HG02973 (cell line): ENCODE measurements around the gene PGAM5.
A peak's percentile ranks its signal among the peaks of the same experiment; 100 is the strongest.
"Not testable (repeated sequence)": the region's sequence is repeated elsewhere in the genome, so short reads cannot be mapped to it uniquely, and the experiment has no call there.

ENCODE experiments used
- ATAC-seq: cut with Tn5 transposase; IDR thresholded peaks from one replicate; pipeline ENCODE4 v1.9.1; 2021; ENCODE audit warnings: moderate library complexity; ENCODE audit not compliant: unreplicated experiment

The PGAM5 gene

DNA sequence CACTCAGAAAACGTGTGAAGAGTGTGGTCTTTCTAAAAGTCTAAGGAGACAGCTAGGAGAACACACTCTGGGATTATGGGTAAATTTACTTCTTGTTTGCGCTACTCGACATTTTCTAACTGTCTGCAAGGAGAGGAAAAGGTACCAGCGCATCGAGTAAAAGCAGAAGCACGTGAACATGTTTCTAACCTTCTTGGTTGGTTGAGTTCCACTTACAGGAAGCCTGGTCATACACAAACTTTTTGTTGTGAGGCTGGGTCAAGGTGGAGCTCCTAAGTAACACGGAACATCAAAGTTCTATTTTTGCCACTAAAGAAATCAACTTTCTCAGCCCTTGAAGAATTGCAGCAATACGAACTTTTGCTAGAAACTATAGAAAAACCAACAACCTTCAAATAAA, 31.0 kb downstream of the PGAM5 start:
- no peak for ATAC-seq

GRCh38 chr12:132743831-132744230, 33.2 kb downstream of the PGAM5 start:
- ATAC-seq = no peak

GRCh38 chr12:132746613-132747012, 36.0 kb downstream of the PGAM5 start:
- ATAC-seq = no peak

- no peak for ATAC-seq
These were observed 36.8 kb downstream of the PGAM5 start for GRCh38 chr12:132747395-132747794.

- no peak for ATAC-seq
These were observed 37.3 kb downstream of the PGAM5 start for GRCh38 chr12:132747896-132748295.

- ATAC-seq = no peak
These were observed 37.7 kb downstream of the PGAM5 start for GRCh38 chr12:132748319-132748718.

DNA sequence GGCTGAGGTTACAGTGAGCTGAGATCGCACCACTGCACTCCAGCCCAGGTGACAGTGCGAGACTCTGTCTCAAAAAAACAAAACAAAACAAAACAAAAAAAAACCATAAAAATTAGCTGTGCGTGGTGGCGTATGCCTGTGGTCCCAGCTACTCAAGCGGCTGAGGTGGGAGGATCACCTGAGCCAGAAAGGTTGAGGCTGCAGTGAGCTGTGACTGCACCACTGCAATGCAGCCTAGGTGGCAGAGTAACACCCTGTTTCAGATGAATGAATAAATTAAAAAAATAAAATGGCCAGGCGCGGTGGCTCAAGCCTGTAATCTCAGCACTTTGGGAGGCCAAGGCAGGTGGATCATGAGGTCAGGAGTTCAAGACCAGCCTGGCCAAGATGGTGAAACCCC, 43.0 kb downstream of the PGAM5 start:
- not testable (repeated sequence) for ATAC-seq

GRCh38 chr12:132754160-132754932, 43.7 kb downstream of the PGAM5 start:
- ATAC-seq = no peak

DNA sequence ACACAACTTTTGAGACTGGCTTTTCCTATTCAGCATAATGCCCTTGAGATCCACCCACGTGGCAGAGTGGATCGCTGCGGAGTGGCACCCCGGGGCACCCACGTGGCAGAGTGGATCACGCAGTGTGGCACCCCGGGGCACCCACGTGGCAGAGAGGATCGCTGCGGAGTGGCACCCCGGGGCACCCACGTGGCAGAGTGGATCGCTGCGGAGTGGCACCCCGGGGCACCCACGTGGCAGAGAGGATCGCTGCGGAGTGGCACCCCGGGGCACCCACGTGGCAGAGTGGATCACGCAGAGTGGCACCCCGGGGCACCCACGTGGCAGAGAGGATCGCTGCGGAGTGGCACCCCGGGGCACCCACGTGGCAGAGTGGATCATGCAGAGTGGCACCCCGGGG, 48.2 kb downstream of the PGAM5 start:
- not testable (repeated sequence) for ATAC-seq

DNA sequence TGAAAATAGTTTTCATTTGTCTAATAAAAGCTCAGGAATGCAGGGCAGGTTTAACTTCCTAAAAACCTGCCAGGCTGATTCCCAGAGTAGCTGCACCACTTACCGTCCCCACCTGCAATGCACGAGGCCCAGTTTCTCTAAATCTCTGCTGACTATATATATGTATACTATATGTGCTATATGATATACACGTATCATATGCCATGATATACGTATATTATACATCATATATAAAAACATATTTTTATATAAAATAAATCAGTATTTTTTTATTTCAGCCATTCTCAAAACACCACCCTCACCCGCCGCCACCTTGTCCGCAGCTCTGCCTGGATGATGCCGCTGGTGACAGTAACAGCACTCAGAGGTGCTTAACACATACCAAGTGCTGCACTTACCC, 48.7 kb downstream of the PGAM5 start:
- ATAC-seq = no peak

DNA sequence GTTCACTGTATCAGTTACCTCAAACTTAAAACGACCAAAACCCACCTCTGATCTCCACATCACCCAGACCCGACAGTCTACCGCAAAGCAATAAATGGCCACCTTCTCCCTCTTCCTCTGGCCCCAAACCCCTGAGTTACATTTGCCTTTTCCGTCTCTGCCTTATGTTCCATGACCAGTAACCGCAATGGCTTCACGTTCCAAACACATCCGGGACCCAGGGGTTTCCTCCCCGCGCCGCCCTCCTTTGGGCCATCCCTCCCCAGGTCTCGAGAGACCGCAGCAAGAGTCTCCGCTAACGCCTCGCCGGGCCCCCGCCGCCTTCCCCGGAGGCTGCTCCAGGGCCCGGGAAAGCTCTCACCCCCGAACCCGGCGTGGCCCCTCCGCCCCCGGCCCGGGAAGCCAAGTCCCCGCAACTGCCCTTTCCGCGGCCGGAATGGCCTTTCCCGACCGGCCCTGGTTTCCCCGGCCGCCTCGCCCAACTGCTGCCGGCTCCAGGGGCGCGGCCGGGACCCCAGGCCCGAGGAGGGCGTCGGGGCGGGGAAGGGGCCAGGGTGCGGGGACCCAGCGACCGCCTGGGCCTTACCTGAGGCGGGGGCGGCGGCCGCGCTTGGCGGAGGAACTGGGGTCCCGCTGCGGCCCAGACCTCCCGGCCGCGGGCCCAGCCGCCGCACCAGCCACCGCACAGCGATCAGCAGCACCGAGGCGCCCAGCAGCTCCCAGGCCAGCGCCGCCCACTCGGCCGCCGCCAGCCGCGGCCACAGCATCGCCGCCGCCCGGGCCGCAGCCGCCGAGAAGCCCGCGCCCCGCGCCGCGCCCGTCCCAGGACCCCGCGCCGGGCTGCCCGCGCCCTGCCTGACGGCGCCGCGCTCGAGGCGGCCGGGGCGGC, 50.6 kb downstream of the PGAM5 start, which contains the start of gene ANKLE2:
ANKLE2 (minus strand) TSS at position 801 of the 889 bp plus-strand sequence; CDS start at position 767, 34 bp downstream.
- ATAC-seq = peak; percentile 30

- peak; percentile 73 for ATAC-seq
These were observed 51.4 kb downstream of the PGAM5 start for GRCh38 chr12:132761921-132762583.

DNA sequence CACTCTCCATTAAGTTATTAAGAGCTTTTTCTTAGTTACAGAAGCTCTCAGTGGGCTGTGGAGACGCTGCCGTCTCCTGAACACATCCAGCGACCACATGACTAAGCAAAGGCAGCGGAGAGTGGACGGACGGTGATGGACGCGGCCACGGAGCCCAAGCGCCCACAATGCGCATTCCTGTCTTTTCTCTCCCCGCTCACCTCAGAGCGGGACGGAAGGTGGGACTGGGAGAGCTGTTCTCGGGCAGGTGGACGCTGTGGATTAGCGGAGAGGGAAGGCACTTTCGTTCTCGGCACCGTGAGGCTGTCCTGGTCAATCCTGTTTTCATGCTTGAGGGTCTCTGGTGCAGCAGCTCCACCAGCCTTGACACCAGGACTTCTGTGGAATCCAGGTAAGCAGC, 53.6 kb downstream of the PGAM5 start:
- ATAC-seq = no peak

- ATAC-seq = no peak
These were observed 54.7 kb downstream of the PGAM5 start for GRCh38 chr12:132765361-132765760.

GRCh38 chr12:132766380-132767085, 55.9 kb downstream of the PGAM5 start:
- no peak for ATAC-seq

GRCh38 chr12:132771126-132771838, 60.6 kb downstream of the PGAM5 start:
- ATAC-seq = no peak
